ENCODE results near the gene ANXA5. TPM values are rescaled to one million over a fixed set of nuclear protein-coding genes. Genes with fewer than 3 reads are reported as not detected.

The ANXA5 gene
- total and polyA plus RNA-seq, 12 donors: 90.8 to 285 (median 115) TPM

DNA sequence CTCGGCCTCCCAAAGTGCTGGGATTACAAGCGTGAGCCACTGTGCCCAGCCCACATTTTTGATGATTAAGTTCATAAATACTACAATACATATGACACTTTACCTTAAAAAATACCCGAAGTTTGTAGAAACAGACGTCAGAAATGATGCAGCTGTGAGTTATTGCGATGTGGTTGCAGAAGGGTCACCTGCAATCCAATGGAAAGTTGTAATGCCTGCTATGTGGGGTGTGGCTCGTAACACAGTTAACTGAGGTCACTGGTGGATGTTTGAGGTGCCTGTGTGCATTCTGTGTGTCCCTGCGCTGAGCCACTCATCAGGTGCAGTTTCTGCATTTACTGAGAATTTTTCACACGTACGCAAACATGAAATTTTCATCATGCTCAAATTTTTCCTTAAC lies 64.1 kb downstream of the ANXA5 start:
- H3K9me3 ChIP-seq: no peaks in the 10 kb centered on the region
- ATAC-seq (no peak), DNase-seq (no peak)
- H3K27me3 ChIP-seq: no peaks in the 10 kb centered on the region
- 94 to 95% methylated on average over 9 of the region's 9 CpGs for WGBS, 2 donors
- H3K4me3 ChIP-seq: no peak overlapping the region
- no peaks in the 10 kb centered on the region for H3K36me3 ChIP-seq
- TF ChIP-seq CTCF (IDR thresholded peaks at IDR 0.05): no peak
- no peak overlapping the region for H3K27ac ChIP-seq
- intact Hi-C loops (cut with DNase I): no loop called here
- H3K4me1 ChIP-seq: no peaks in the 10 kb centered on the region

Other genes starting within 250 kb of the ANXA5 start
- under 1 TPM in 2 of 10 donors, not detected in 8; 0.09 to 0.15 TPM for gene SMIM43, start 68.2 kb upstream of the ANXA5 start, total RNA-seq
- 1 to 10 TPM in 1 of 2 donors, not detected in 1; 1.3 TPM for gene SMIM43, start 68.2 kb upstream of the ANXA5 start, polyA plus RNA-seq
- 10 to 100 TPM; 10.7 to 15.4 (median 13.1) TPM for gene EXOSC9, start 104.3 kb upstream of the ANXA5 start, total RNA-seq
- 10 to 100 TPM; 26.6 to 29.2 TPM for gene EXOSC9, start 104.3 kb upstream of the ANXA5 start, polyA plus RNA-seq
- gene CCNA2, start 126.9 kb upstream of the ANXA5 start, total RNA-seq: 1 to 10 TPM in 2 of 10 donors, under 1 TPM in 6, not detected in 2; 0.07 to 5.8 (median 0.45) TPM
- gene CCNA2, start 126.9 kb upstream of the ANXA5 start, polyA plus RNA-seq: 1 to 10 TPM in 1 of 2 donors, under 1 TPM in 1; 0.42 to 1.2 TPM
- 1 to 10 TPM; 3.2 to 7.7 (median 5.3) TPM for gene BBS7, start 173.5 kb upstream of the ANXA5 start, total RNA-seq
- 1 to 10 TPM; 2.6 to 8.5 TPM for gene BBS7, start 173.5 kb upstream of the ANXA5 start, polyA plus RNA-seq

Measured in heart right ventricle (tissue), 16 donors.